Measurements from ENCODE around the gene KPNB1.
A peak's percentile ranks its signal among the peaks of the same experiment; 100 is the strongest.

The KPNB1 gene

DNA sequence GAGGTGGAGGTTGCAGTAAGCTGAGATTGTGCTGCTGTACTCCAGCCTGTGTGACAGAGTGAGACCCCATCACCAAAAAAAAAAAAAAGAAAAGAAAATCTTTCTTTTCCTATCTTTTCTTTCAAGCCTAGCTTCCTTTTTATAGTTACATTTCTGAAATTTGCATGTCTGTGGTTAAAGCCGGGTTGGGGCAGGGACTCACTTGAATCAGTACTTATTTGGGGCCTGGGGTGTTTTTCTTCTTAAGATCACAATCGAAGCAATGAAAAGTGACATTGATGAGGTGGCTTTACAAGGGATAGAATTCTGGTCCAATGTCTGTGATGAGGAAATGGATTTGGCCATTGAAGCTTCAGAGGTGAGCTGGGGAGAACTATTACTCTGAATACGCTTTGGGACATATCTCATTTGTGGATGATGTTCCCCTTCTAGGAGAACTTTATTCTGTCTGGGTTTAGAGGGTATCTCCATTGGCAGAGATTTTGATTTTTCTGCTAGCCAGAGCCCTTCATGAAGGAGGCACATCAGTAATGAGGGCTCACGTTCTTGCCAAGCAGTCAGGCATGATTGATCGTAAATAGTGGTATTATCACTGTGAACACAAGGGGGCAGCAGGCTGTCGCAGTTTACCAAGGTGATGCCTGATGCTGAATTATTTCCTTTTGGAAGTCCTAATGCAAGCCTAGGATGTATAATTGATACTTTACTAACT lies 14.3 kb downstream of the KPNB1 start:
- TF ChIP-seq, protein P1, sequence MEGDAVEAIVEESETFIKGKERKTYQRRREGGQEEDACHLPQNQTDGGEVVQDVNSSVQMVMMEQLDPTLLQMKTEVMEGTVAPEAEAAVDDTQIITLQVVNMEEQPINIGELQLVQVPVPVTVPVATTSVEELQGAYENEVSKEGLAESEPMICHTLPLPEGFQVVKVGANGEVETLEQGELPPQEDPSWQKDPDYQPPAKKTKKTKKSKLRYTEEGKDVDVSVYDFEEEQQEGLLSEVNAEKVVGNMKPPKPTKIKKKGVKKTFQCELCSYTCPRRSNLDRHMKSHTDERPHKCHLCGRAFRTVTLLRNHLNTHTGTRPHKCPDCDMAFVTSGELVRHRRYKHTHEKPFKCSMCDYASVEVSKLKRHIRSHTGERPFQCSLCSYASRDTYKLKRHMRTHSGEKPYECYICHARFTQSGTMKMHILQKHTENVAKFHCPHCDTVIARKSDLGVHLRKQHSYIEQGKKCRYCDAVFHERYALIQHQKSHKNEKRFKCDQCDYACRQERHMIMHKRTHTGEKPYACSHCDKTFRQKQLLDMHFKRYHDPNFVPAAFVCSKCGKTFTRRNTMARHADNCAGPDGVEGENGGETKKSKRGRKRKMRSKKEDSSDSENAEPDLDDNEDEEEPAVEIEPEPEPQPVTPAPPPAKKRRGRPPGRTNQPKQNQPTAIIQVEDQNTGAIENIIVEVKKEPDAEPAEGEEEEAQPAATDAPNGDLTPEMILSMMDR (IDR thresholded peaks at IDR 0.05; ENCODE audit: low read depth, low read length, missing control alignments) = peak; percentile 77
- no peak for DNase-seq (ENCODE audit: low read depth)
- H3K4me3 ChIP-seq (ENCODE audit: low read depth, low read length) = no peak overlapping the region

DNA sequence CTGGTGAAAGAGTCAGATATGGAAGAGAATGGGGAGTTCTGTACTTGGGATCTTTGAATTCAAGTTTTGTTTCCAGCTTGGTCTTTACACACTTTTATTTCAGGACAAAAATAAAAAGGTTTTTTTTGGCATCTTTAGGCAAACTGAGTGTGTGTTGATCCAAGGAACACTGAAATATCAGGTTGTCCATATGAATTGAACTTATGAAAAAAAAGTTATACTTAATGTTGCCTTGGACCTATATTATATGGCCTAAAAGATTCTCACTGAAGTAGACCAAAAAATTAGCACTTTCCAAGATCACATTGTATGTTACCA lies 14.9 kb downstream of the KPNB1 start:
- no peak for DNase-seq (ENCODE audit: low read depth)
- TF ChIP-seq, protein P1 (IDR thresholded peaks at IDR 0.05; ENCODE audit: low read depth, low read length, missing control alignments) = no peak
- H3K4me3 ChIP-seq (ENCODE audit: low read depth, low read length) = no peak overlapping the region

DNA sequence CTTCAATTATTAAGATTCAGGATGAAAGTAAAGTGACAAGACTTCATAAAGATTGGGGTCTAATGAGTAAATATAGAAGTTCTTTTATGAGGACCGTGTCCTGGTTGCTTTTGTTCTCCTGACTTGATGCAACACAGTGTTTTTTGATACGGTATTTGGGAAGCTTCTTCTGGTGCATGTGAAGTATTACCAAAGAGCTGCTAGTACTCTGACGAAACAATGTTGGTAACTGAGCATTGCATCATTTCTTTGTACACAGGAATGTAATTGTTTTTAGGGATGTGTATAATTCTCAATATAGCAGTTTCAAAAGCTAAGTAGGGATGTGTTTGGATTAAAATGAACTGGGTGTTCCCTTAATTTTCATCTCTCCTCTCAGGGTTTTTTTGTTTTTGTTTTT lies 15.9 kb downstream of the KPNB1 start:
- H3K4me3 ChIP-seq (ENCODE audit: low read depth, low read length) = no peak overlapping the region
- TF ChIP-seq, protein P1 (IDR thresholded peaks at IDR 0.05; ENCODE audit: low read depth, low read length, missing control alignments) = no peak
- no peak for DNase-seq (ENCODE audit: low read depth)

DNA sequence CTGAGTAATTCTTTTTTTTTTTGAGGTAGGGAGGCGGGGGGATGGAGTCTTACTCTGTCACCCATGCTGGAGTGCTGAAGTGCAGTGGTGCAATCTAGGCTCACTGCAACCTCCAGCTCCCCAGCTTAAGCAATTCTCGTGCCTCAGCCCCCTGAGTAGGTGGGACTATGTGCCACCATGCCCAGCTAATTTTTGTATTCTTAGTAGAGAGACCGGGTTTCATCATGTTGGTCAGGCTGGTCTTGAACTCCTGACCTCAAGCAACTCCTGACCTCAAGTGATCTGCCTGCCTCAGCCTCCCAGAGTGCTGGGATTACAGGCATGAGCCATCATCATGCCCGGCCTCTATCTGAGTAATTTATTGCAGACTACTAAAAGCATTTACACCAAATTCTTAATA lies 19.4 kb downstream of the KPNB1 start:
- H3K4me3 ChIP-seq (ENCODE audit: low read depth, low read length) = no peak overlapping the region
- TF ChIP-seq, protein P1 (IDR thresholded peaks at IDR 0.05; ENCODE audit: low read depth, low read length, missing control alignments) = no peak
- no peak for DNase-seq (ENCODE audit: low read depth)

DNA sequence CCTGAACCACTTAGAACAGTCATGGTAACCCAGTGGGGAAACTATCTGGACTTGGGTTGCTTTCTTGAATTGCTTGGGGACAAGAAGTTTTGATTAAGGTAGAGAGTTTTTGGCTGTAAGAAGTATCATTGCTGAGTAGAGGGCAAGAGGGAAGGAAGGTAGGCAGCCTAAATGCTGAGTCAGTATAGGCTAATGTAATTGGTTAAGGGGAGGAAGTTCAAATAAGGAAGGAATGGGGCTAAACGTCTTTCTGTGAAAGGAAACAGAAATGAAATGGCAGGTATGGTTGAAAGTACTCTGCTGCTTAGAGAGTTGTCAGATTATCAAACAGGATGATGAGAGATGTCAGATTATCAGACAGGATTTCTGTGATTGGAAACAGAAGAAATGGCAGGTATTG lies 20.3 kb downstream of the KPNB1 start:
- no peak for DNase-seq (ENCODE audit: low read depth)
- no peak overlapping the region for H3K4me3 ChIP-seq (ENCODE audit: low read depth, low read length)
- TF ChIP-seq, protein P1 (IDR thresholded peaks at IDR 0.05; ENCODE audit: low read depth, low read length, missing control alignments) = no peak

DNA sequence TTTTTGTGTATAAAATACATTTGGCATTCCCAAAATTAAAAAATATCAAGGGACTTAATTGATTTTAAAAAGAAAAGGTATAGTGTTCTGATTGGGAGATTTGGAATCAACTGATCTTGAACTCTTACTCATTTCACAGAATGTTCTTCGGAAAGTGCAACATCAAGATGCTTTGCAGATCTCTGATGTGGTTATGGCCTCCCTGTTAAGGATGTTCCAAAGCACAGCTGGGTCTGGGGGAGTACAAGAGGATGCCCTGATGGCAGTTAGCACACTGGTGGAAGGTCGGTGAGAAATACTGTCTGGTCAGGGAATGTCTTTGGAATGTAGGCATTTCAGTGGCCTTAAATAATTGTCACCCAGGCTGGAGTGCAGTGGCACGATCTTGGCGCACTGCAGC lies 24.8 kb downstream of the KPNB1 start:
- no peak for DNase-seq (ENCODE audit: low read depth)

More for the DNA sequence above, 24.8 kb downstream of the KPNB1 start:
- no peak overlapping the region for H3K4me3 ChIP-seq (ENCODE audit: low read depth, low read length)
- TF ChIP-seq, protein P1 (IDR thresholded peaks at IDR 0.05; ENCODE audit: low read depth, low read length, missing control alignments) = no peak

All from GM12864 (cell line).